Measurements from ENCODE around the gene FMN2. TPM values are rescaled to one million over a fixed set of nuclear protein-coding genes. Genes with fewer than 3 reads are reported as not detected.

FMN2 gene
- total RNA-seq, 4 donors from 2014 or later, result 3.6 to 35.5 (median 5.6) TPM

GRCh38 chr1:240351690-240352089, 260.0 kb downstream of the FMN2 start:
- H3K4me1 ChIP-seq, result peaks cover 0 to 7% (median 0%) of the 10 kb centered on the region in 4 donors
- H3K4me3 ChIP-seq, result no peak overlapping the region
- no peak for DNase-seq
- H3K36me3 ChIP-seq, result no peaks in the 10 kb centered on the region
- H3K9me3 ChIP-seq, result no peaks in the 10 kb centered on the region
- WGBS, 2 donors (ENCODE audit: low coverage in 1 of 2), result 86% methylated on average over 1 of the region's 1 CpG; no CpG with 5 or more reads in 1 of the 2 donors
- no peaks in the 10 kb centered on the region for H3K27me3 ChIP-seq
- intact Hi-C loops (cut with DNase I; ENCODE audit: low total_unique reads) (no loop called here), in situ Hi-C loops (cut with MboI; ENCODE audit: low pct_ligation_motif_present in 1 of 4, low pct_unique_long_range_greater_than_20kb in 1 of 4, low sequenced_read_pairs in 3 of 4) (no loop called here)
- no peak for TF ChIP-seq EP300 (IDR thresholded peaks at IDR 0.05; ENCODE audit: low read depth)
- TF ChIP-seq POLR2A (IDR thresholded peaks at IDR 0.05), result no peak
- TF ChIP-seq, protein P1, sequence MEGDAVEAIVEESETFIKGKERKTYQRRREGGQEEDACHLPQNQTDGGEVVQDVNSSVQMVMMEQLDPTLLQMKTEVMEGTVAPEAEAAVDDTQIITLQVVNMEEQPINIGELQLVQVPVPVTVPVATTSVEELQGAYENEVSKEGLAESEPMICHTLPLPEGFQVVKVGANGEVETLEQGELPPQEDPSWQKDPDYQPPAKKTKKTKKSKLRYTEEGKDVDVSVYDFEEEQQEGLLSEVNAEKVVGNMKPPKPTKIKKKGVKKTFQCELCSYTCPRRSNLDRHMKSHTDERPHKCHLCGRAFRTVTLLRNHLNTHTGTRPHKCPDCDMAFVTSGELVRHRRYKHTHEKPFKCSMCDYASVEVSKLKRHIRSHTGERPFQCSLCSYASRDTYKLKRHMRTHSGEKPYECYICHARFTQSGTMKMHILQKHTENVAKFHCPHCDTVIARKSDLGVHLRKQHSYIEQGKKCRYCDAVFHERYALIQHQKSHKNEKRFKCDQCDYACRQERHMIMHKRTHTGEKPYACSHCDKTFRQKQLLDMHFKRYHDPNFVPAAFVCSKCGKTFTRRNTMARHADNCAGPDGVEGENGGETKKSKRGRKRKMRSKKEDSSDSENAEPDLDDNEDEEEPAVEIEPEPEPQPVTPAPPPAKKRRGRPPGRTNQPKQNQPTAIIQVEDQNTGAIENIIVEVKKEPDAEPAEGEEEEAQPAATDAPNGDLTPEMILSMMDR (IDR thresholded peaks at IDR 0.05), result no peak
- no peak for TF ChIP-seq POLR2AphosphoS5 (IDR thresholded peaks at IDR 0.05)
- H3K27ac ChIP-seq, result no peak overlapping the region

- intact Hi-C loops (cut with DNase I; ENCODE audit: low total_unique reads), result no loop called here
- 40 to 43% methylated on average over 5 of the region's 5 CpGs for WGBS, 2 donors (ENCODE audit: low coverage in 1 of 2)
- no peak for DNase-seq
- Histone ChIP-seq H3K27me3 (no peaks in the 10 kb centered on the region), H3K4me1 (peaks cover 0 to 7% (median 0%) of the 10 kb centered on the region in 4 donors), H3K27ac (peak overlapping the region in 3 of 4 donors; percentile 25 to 52 (median 34)), H3K4me3 (no peak overlapping the region), H3K36me3 (no peaks in the 10 kb centered on the region), H3K9me3 (no peaks in the 10 kb centered on the region)
- TF ChIP-seq, protein P1 (IDR thresholded peaks at IDR 0.05), result no peak
- TF ChIP-seq EP300 (IDR thresholded peaks at IDR 0.05; ENCODE audit: low read depth) (no peak), POLR2A (IDR thresholded peaks at IDR 0.05) (no peak)
- in situ Hi-C loops (cut with MboI; ENCODE audit: low pct_ligation_motif_present in 1 of 4, low pct_unique_long_range_greater_than_20kb in 1 of 4, low sequenced_read_pairs in 3 of 4), result no loop called here
These were observed 261.1 kb downstream of the FMN2 start for GRCh38 chr1:240352769-240353168.

DNA sequence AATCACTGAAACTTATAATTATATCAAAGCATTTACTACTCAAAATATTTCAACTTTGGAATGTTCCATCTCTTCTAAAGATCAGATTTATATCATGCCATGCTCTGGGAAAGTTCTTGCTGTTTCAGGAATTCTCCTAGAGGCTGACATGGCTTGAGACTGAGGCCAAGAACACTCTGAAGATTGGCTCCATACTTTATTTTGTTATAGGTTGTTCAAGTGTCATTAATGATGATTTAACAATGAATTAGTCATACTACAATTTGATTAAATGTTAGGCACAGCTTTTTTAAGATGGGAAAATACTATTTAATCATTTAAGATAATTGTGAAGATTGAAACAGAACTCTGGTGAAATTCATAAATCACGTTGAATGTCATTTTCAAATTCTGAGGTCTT, 264.9 kb downstream of the FMN2 start:
- TF ChIP-seq, protein P1 (IDR thresholded peaks at IDR 0.05), result no peak
- TF ChIP-seq POLR2A (IDR thresholded peaks at IDR 0.05), result no peak
- TF ChIP-seq EP300 (IDR thresholded peaks at IDR 0.05; ENCODE audit: low read depth), result no peak
- TF ChIP-seq POLR2AphosphoS5 (IDR thresholded peaks at IDR 0.05), result no peak
- intact Hi-C loops (cut with DNase I; ENCODE audit: low total_unique reads), result no loop called here
- no peak for DNase-seq
- peaks cover 0 to 7% (median 0%) of the 10 kb centered on the region in 4 donors for H3K4me1 ChIP-seq
- 67 to 80% methylated on average over 1 of the region's 1 CpG for WGBS, 2 donors (ENCODE audit: low coverage in 1 of 2)
- H3K9me3 ChIP-seq, result no peaks in the 10 kb centered on the region
- H3K27ac ChIP-seq, result no peak overlapping the region
- H3K36me3 ChIP-seq, result no peaks in the 10 kb centered on the region
- no peak overlapping the region for H3K4me3 ChIP-seq
- H3K27me3 ChIP-seq, result no peaks in the 10 kb centered on the region
- in situ Hi-C loops (cut with MboI; ENCODE audit: low pct_ligation_motif_present in 1 of 4, low pct_unique_long_range_greater_than_20kb in 1 of 4, low sequenced_read_pairs in 3 of 4), result no loop called here

GRCh38 chr1:240362046-240362445, 270.4 kb downstream of the FMN2 start:
- no peaks in the 10 kb centered on the region for H3K9me3 ChIP-seq
- intact Hi-C loops (cut with DNase I; ENCODE audit: low total_unique reads) (no loop called here), in situ Hi-C loops (cut with MboI; ENCODE audit: low pct_ligation_motif_present in 1 of 4, low pct_unique_long_range_greater_than_20kb in 1 of 4, low sequenced_read_pairs in 3 of 4) (no loop called here)
- DNase-seq, result no peak
- no peaks in the 10 kb centered on the region for H3K36me3 ChIP-seq
- H3K4me3 ChIP-seq, result no peak overlapping the region
- H3K27me3 ChIP-seq, result no peaks in the 10 kb centered on the region
- 77 to 94% methylated on average over 5 of the region's 5 CpGs for WGBS, 2 donors (ENCODE audit: low coverage in 1 of 2)
- H3K4me1 ChIP-seq, result no peaks in the 10 kb centered on the region
- no peak overlapping the region for H3K27ac ChIP-seq
- TF ChIP-seq EP300 (IDR thresholded peaks at IDR 0.05; ENCODE audit: low read depth), result no peak
- TF ChIP-seq, protein P1 (IDR thresholded peaks at IDR 0.05), result no peak
- TF ChIP-seq POLR2AphosphoS5 (IDR thresholded peaks at IDR 0.05), result no peak
- no peak for TF ChIP-seq POLR2A (IDR thresholded peaks at IDR 0.05)
